Activated gamma-delta T cell treated with anti-CD3 and anti-CD28 coated beads, Interleukin-2, amount 50 U/mL, for 16 hours (primary cell): ENCODE data around the gene ITGB3BP.
"Not testable (repeated sequence)": the region's sequence is repeated elsewhere in the genome, so short reads cannot be mapped to it uniquely, and the experiment has no call there.

ENCODE experiments used
- DNase-seq: peaks from one replicate; pipeline ENCODE4 v3.0.0-alpha.2; 2020; ENCODE audit warnings: low read depth

The ITGB3BP gene

GRCh38 chr1:63506782-63507181 lies 16.2 kb downstream of the ITGB3BP start:
- DNase-seq = no peak

GRCh38 chr1:63501256-63501655 lies 21.8 kb downstream of the ITGB3BP start:
- DNase-seq = no peak

GRCh38 chr1:63498106-63498505 lies 24.9 kb downstream of the ITGB3BP start:
- no peak for DNase-seq

GRCh38 chr1:63497577-63497976 lies 25.4 kb downstream of the ITGB3BP start:
- DNase-seq = no peak

GRCh38 chr1:63487336-63488065 lies 35.5 kb downstream of the ITGB3BP start:
- no peak for DNase-seq

GRCh38 chr1:63486629-63487028 lies 36.4 kb downstream of the ITGB3BP start:
- DNase-seq = no peak

GRCh38 chr1:63480057-63480456 lies 43.0 kb downstream of the ITGB3BP start:
- no peak for DNase-seq

- DNase-seq = no peak
Observed at GRCh38 chr1:63475761-63476160, 47.3 kb downstream of the ITGB3BP start.

- DNase-seq = not testable (repeated sequence)
Observed at GRCh38 chr1:63468683-63469082, 54.3 kb downstream of the ITGB3BP start.

GRCh38 chr1:63466759-63467158 lies 56.3 kb downstream of the ITGB3BP start:
- no peak for DNase-seq

- no peak for DNase-seq
Observed at GRCh38 chr1:63466181-63466580, 56.8 kb downstream of the ITGB3BP start.

GRCh38 chr1:63463248-63463647 lies 59.8 kb downstream of the ITGB3BP start:
- DNase-seq = no peak

- no peak for DNase-seq
Observed at GRCh38 chr1:63461661-63462230, 61.3 kb downstream of the ITGB3BP start.

- DNase-seq = no peak
Observed at GRCh38 chr1:63458750-63459149, 64.3 kb downstream of the ITGB3BP start.

GRCh38 chr1:63454269-63454668 lies 68.8 kb downstream of the ITGB3BP start:
- DNase-seq = no peak

GRCh38 chr1:63453232-63453631 lies 69.8 kb downstream of the ITGB3BP start:
- no peak for DNase-seq

- no peak for DNase-seq
Observed at GRCh38 chr1:63450416-63450815, 72.6 kb downstream of the ITGB3BP start.

GRCh38 chr1:63448731-63449246 lies 74.2 kb downstream of the ITGB3BP start:
- no peak for DNase-seq

- no peak for DNase-seq
Observed at GRCh38 chr1:63442141-63442475, 80.9 kb downstream of the ITGB3BP start.

- no peak for DNase-seq
Observed at GRCh38 chr1:63435161-63435560, 87.9 kb downstream of the ITGB3BP start.

GRCh38 chr1:63429281-63429680 lies 93.7 kb downstream of the ITGB3BP start:
- DNase-seq = no peak

- DNase-seq = no peak
Observed at GRCh38 chr1:63428815-63429214, 94.2 kb downstream of the ITGB3BP start.

- no peak for DNase-seq
Observed at GRCh38 chr1:63423649-63424048, 99.4 kb downstream of the ITGB3BP start.

GRCh38 chr1:63420746-63421145 lies 102.3 kb downstream of the ITGB3BP start:
- DNase-seq = not testable (repeated sequence)
